ENCODE measurements around the gene RANBP17.
"Not testable (repeated sequence)": the region's sequence is repeated elsewhere in the genome, so short reads cannot be mapped to it uniquely, and the experiment has no call there.

Gene RANBP17

GRCh38 chr5:170861917-170862766, at the start of gene RANBP17:
Gene RANBP17, plus strand, starts transcription at chr5:170862018.
- DNase-seq (ENCODE audit: low read depth in 1 of 2, low spot score in 1 of 2): no peak

DNA sequence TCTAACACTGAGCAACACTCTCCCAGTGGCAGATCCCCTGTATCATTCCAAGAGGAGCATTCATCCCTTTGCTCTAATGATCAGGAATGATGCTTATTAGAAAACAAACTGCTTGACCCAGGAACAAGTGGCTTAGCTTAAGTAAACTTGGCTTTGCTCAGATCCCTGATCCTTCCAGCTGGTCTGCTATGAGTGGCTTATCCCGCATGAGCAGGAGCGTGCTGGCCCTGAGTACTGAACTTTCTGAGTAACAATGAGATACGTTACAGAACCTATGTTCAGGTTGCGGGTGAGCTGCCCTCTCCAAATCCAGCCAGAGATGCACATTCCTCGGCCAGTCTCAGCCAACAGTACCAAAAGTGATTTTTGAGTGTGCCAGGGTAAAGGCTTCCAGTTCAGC, 48.6 kb upstream of the RANBP17 start:
- no peak for DNase-seq (ENCODE audit: low read depth in 1 of 2, low spot score in 1 of 2)

DNA sequence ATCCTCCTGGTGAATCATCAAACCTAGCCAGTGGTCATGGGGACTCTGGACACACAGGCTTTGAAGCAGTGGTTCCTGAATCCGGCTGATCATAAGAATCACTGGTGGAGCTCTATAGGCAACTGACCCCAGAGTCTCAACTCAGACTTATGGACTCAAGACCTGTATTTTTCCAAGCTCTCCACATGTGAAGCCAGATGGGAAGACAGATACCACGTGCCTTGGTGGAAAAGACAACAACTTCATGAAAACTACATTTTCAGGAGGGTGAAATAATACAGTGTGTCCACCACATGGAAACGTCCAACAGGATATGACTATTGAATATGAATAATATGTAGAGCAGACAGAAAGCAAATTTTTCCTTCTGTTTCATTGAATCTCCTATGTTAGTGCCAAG, 44.6 kb upstream of the RANBP17 start:
- DNase-seq (ENCODE audit: low read depth in 1 of 2, low spot score in 1 of 2): no peak

GRCh38 chr5:170818232-170818631, 43.6 kb upstream of the RANBP17 start:
- no peak for DNase-seq (ENCODE audit: low read depth in 1 of 2, low spot score in 1 of 2)

GRCh38 chr5:170819824-170820223, 42.0 kb upstream of the RANBP17 start:
- DNase-seq (ENCODE audit: low read depth in 1 of 2, low spot score in 1 of 2): no peak

- DNase-seq (ENCODE audit: low read depth in 1 of 2, low spot score in 1 of 2): no peak
Observed at GRCh38 chr5:170821257-170821800, 40.5 kb upstream of the RANBP17 start.

GRCh38 chr5:170826117-170826516, 35.7 kb upstream of the RANBP17 start:
- DNase-seq (ENCODE audit: low read depth in 1 of 2, low spot score in 1 of 2): no peak

- DNase-seq (ENCODE audit: low read depth in 1 of 2, low spot score in 1 of 2): no peak
Observed at GRCh38 chr5:170832241-170832640, 29.6 kb upstream of the RANBP17 start.

GRCh38 chr5:170833981-170834380, 27.8 kb upstream of the RANBP17 start:
- not testable (repeated sequence) for DNase-seq (ENCODE audit: low read depth in 1 of 2, low spot score in 1 of 2)

- DNase-seq (ENCODE audit: low read depth in 1 of 2, low spot score in 1 of 2): no peak
Observed at GRCh38 chr5:170836226-170836625, 25.6 kb upstream of the RANBP17 start.

DNA sequence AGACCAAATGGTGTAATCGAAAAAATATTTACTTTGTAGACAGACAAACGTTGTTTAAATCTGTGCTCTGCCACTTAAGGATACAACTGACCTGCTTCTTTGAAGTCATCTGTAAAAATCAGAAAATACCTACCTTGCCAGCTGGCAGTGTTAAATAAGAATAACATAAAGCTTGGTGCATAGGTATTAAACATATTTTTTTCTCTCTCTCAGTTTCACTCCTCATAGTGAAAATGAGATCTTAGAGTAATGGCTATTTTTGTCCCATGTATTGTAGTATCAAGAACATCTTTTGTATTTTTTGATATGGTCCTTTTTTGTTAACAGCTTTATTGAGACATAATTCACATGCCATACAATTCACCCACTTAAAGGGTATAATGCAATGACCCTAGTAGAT, 17.9 kb upstream of the RANBP17 start:
- no peak for DNase-seq (ENCODE audit: low read depth in 1 of 2, low spot score in 1 of 2)

DNA sequence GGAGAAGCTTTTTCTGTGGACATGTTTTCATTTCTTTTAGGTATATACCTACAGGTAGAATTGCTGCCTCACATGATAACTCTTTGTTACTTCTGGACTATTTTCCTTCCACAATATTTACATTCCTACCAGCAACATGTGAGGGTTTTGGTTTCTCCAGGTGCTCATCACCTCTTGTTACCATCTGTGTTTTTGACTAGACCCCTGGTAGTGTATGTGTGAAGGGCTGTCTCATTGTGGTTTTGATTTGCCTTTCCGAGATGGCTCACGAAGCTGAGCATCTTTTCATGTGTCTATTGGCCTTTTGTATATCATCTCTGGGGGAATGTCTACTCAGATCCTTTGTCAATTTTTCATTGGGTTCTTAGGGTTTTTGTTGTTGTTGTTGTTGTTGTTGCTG, 17.2 kb upstream of the RANBP17 start:
- DNase-seq (ENCODE audit: low read depth in 1 of 2, low spot score in 1 of 2): no peak

DNA sequence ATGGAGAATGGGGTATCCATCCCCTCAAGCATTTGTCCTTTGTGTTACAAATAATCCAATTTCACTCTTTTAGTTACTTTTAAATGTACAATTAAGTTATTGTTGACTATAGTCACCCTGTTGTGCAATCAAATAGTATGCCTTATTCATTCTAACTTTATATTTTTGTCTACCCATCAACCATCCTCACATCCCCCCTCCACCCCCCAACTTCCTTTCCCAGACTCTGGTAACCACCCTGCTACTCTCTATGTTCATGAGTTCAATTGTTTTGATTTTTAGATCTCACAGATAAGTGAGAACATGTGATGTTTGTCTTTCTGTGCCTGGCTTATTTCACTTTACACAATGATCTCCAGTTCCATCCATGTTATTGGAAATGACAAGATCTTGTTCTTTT, 15.4 kb upstream of the RANBP17 start:
- no peak for DNase-seq (ENCODE audit: low read depth in 1 of 2, low spot score in 1 of 2)

GRCh38 chr5:170846846-170847245, 15.0 kb upstream of the RANBP17 start:
- DNase-seq (ENCODE audit: low read depth in 1 of 2, low spot score in 1 of 2): no peak

GRCh38 chr5:170848033-170848432, 13.8 kb upstream of the RANBP17 start:
- no peak for DNase-seq (ENCODE audit: low read depth in 1 of 2, low spot score in 1 of 2)

GRCh38 chr5:170849374-170849773, 12.4 kb upstream of the RANBP17 start:
- DNase-seq (ENCODE audit: low read depth in 1 of 2, low spot score in 1 of 2): no peak

DNA sequence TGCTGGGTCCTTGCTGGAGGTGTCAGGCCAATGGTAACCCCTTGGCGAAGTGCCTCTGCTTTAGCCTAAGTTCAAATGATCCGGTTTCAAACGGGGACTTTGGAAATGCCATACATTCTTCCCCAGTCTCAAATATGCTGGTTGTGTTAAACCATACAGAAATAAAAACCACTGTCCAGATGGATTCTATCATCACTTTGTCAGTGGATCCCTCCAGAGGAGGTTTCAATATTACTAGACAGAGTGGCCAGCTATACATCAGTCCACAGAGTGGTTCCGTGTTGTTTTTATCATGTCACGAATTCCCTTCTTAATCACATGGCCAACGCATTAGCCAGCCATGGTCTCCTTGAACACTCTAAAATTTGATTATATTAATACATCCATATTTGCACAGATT, 7.3 kb upstream of the RANBP17 start:
- DNase-seq (ENCODE audit: low read depth in 1 of 2, low spot score in 1 of 2): no peak

- DNase-seq (ENCODE audit: low read depth in 1 of 2, low spot score in 1 of 2): no peak
Observed at GRCh38 chr5:170857066-170857465, 4.8 kb upstream of the RANBP17 start.

- DNase-seq (ENCODE audit: low read depth in 1 of 2, low spot score in 1 of 2): no peak
Observed at GRCh38 chr5:170860415-170860814, 1.4 kb upstream of the RANBP17 start.

GRCh38 chr5:170860818-170861666, 776 bp upstream of the RANBP17 start:
- no peak for DNase-seq (ENCODE audit: low read depth in 1 of 2, low spot score in 1 of 2)

- no peak for DNase-seq (ENCODE audit: low read depth in 1 of 2, low spot score in 1 of 2)
Observed at GRCh38 chr5:170861667-170861916, 226 bp upstream of the RANBP17 start.

- no peak for DNase-seq (ENCODE audit: low read depth in 1 of 2, low spot score in 1 of 2)
Observed at GRCh38 chr5:170863646-170864045, 1.8 kb downstream of the RANBP17 start.
